Ishikawa (cell line): ENCODE measurements around the gene NTNG1.

ENCODE experiments used
- CEBPB ChIP-seq: IDR thresholded peaks from 2 replicates; pipeline ENCODE4 v1.6.1; 2012
- CREB1 ChIP-seq: IDR thresholded peaks from 2 replicates; pipeline ENCODE4 v1.6.1; 2012; ENCODE audit warnings: low read depth
- EGR1 ChIP-seq: IDR thresholded peaks from 2 replicates; pipeline ENCODE4 v1.6.1; 2012
- EP300 ChIP-seq: IDR thresholded peaks from 2 replicates; pipeline ENCODE4 v1.6.1; 2012; ENCODE audit warnings: borderline replicate concordance
- FOXM1 ChIP-seq: IDR thresholded peaks from 2 replicates; pipeline ENCODE4 v1.6.1; 2012; ENCODE audit warnings: low read depth, borderline replicate concordance
- NFIC ChIP-seq: IDR thresholded peaks from 2 replicates; pipeline ENCODE4 v1.6.1; 2012
- RAD21 ChIP-seq: IDR thresholded peaks from 2 replicates; pipeline ENCODE4 v1.6.1; 2012; ENCODE audit warnings: low read depth
- TAF1 ChIP-seq: IDR thresholded peaks from 2 replicates; pipeline ENCODE4 v1.6.1; 2012; ENCODE audit warnings: low read depth, mild to moderate bottlenecking
- TEAD4 ChIP-seq: IDR thresholded peaks from 2 replicates; pipeline ENCODE4 v1.6.1; 2012
- YY1 ChIP-seq: IDR thresholded peaks from 2 replicates; pipeline ENCODE4 v1.6.1; 2012; ENCODE audit warnings: low read depth
- ZBTB7A ChIP-seq: IDR thresholded peaks from 2 replicates; pipeline ENCODE4 v1.6.1; 2012; ENCODE audit warnings: low read depth
- TF ChIP-seq, protein P1 (sequence below): IDR thresholded peaks from 2 replicates; pipeline ENCODE4 v1.6.1; 2012; ENCODE audit warnings: low read depth, mild to moderate bottlenecking
- TF ChIP-seq, protein P2 (sequence below): IDR thresholded peaks from 2 replicates; pipeline ENCODE4 v1.6.1; 2012

DNA sequence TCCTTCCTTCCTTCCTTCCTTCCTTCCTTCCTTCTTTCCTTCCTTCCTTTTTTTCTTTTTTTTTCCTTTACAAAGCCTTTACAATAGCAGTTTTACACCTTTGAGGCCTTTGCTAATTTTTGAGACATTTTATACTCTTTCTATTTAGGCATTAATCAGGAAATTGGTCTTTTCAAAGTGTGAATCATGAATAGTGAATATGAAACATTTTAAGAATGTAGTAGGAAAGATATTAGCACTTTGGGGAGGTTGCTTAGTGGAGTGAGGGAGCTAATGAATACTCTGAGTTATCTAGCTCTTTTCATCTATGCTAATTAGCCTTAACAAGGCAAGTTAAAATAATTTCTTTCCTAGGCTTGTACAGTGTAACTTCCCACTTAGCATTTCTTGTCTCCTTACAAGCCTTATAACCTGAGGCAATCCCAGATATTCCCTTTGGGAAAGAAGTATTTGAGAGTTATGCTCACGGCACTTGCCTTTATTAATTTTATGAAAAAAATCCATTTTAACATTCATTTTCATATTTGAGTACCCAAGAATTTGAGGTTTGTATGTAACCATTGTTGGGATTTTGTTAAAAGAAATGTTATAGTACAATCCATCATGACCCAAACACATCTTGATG, 122.6 kb downstream of the NTNG1 start:
- TF ChIP-seq ZBTB7A (no peak), TEAD4 (no peak), EGR1 (no peak), TAF1 (no peak), RAD21 (no peak), EP300 (no peak), FOXM1 (no peak), CREB1 (no peak), NFIC (no peak), YY1 (no peak), CEBPB (no peak)
- TF ChIP-seq, protein P1, sequence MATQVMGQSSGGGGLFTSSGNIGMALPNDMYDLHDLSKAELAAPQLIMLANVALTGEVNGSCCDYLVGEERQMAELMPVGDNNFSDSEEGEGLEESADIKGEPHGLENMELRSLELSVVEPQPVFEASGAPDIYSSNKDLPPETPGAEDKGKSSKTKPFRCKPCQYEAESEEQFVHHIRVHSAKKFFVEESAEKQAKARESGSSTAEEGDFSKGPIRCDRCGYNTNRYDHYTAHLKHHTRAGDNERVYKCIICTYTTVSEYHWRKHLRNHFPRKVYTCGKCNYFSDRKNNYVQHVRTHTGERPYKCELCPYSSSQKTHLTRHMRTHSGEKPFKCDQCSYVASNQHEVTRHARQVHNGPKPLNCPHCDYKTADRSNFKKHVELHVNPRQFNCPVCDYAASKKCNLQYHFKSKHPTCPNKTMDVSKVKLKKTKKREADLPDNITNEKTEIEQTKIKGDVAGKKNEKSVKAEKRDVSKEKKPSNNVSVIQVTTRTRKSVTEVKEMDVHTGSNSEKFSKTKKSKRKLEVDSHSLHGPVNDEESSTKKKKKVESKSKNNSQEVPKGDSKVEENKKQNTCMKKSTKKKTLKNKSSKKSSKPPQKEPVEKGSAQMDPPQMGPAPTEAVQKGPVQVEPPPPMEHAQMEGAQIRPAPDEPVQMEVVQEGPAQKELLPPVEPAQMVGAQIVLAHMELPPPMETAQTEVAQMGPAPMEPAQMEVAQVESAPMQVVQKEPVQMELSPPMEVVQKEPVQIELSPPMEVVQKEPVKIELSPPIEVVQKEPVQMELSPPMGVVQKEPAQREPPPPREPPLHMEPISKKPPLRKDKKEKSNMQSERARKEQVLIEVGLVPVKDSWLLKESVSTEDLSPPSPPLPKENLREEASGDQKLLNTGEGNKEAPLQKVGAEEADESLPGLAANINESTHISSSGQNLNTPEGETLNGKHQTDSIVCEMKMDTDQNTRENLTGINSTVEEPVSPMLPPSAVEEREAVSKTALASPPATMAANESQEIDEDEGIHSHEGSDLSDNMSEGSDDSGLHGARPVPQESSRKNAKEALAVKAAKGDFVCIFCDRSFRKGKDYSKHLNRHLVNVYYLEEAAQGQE = no peak
- TF ChIP-seq, protein P2, sequence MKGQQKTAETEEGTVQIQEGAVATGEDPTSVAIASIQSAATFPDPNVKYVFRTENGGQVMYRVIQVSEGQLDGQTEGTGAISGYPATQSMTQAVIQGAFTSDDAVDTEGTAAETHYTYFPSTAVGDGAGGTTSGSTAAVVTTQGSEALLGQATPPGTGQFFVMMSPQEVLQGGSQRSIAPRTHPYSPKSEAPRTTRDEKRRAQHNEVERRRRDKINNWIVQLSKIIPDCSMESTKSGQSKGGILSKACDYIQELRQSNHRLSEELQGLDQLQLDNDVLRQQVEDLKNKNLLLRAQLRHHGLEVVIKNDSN = no peak
